CD4-positive, alpha-beta T cell treated with Interleukin-10 for 1 hour (primary cell): ENCODE results near the gene SLIT1.
A peak's percentile ranks its signal among the peaks of the same experiment; 100 is the strongest.
"Not testable (repeated sequence)": the region's sequence is repeated elsewhere in the genome, so short reads cannot be mapped to it uniquely, and the experiment has no call there.

Experiments used
- DNase-seq: peaks from one replicate; pipeline ENCODE4 v3.0.0-alpha.2; 2020

The SLIT1 gene

GRCh38 chr10:97105303-97105702 is 80.5 kb downstream of the SLIT1 start:
- no peak for DNase-seq

- no peak for DNase-seq
These were observed 82.3 kb downstream of the SLIT1 start for GRCh38 chr10:97103316-97104080.

- no peak for DNase-seq
These were observed 83.3 kb downstream of the SLIT1 start for GRCh38 chr10:97102441-97102840.

GRCh38 chr10:97101166-97101940 is 84.4 kb downstream of the SLIT1 start:
- DNase-seq, result no peak

- no peak for DNase-seq
These were observed 85.1 kb downstream of the SLIT1 start for GRCh38 chr10:97100657-97101056.

- DNase-seq, result no peak
These were observed 85.9 kb downstream of the SLIT1 start for GRCh38 chr10:97099868-97100267.

- DNase-seq, result no peak
These were observed 86.7 kb downstream of the SLIT1 start for GRCh38 chr10:97099089-97099488.

- no peak for DNase-seq
These were observed 88.7 kb downstream of the SLIT1 start for GRCh38 chr10:97097084-97097433.

GRCh38 chr10:97096261-97097083 is 89.3 kb downstream of the SLIT1 start:
- peak; percentile 27 for DNase-seq

- DNase-seq, result no peak
These were observed 90.0 kb downstream of the SLIT1 start for GRCh38 chr10:97095701-97096260.

- no peak for DNase-seq
These were observed 95.1 kb downstream of the SLIT1 start for GRCh38 chr10:97090644-97091043.

GRCh38 chr10:97090035-97090434 is 95.7 kb downstream of the SLIT1 start:
- no peak for DNase-seq

- DNase-seq, result no peak
These were observed 96.4 kb downstream of the SLIT1 start for GRCh38 chr10:97089209-97089870.

GRCh38 chr10:97087296-97087695 is 98.5 kb downstream of the SLIT1 start:
- no peak for DNase-seq

- no peak for DNase-seq
These were observed 99.2 kb downstream of the SLIT1 start for GRCh38 chr10:97086530-97086929.

- DNase-seq, result no peak
These were observed 102.4 kb downstream of the SLIT1 start for GRCh38 chr10:97083228-97083829.

- not testable (repeated sequence) for DNase-seq
These were observed 103.2 kb downstream of the SLIT1 start for GRCh38 chr10:97082575-97082974.

- DNase-seq, result peak; percentile 45
These were observed 104.0 kb downstream of the SLIT1 start for GRCh38 chr10:97081621-97082235.

- DNase-seq, result no peak
These were observed 105.5 kb downstream of the SLIT1 start for GRCh38 chr10:97080051-97080776.

GRCh38 chr10:97079448-97079847 is 106.3 kb downstream of the SLIT1 start:
- no peak for DNase-seq

- DNase-seq, result no peak
These were observed 106.8 kb downstream of the SLIT1 start for GRCh38 chr10:97078938-97079445.
